ENCODE measurements around the gene KLB. TPM values are rescaled to one million over a fixed set of nuclear protein-coding genes. Genes with fewer than 3 reads are reported as not detected.
"Not testable (repeated sequence)": the region's sequence is repeated elsewhere in the genome, so short reads cannot be mapped to it uniquely, and the experiment has no call there.

Gene KLB
- total RNA-seq, 4 donors from 2014 or later = 0.05 to 0.13 TPM; not detected in 2

- Histone ChIP-seq H3K9me3 (no peaks in the 10 kb centered on the region), H3K36me3 (no peaks in the 10 kb centered on the region), H3K27ac (no peak overlapping the region), H3K27me3 (no peaks in the 10 kb centered on the region), H3K4me1 (no peaks in the 10 kb centered on the region), H3K4me3 (no peak overlapping the region)
- no peak for ATAC-seq
- no peak for TF ChIP-seq EP300 (IDR thresholded peaks at IDR 0.05)
- WGBS, 2 donors (ENCODE audit: low coverage in 1 of 2) = 56 to 80% methylated on average over 1 of the region's 1 CpG
These were observed 805 bp downstream of the KLB start for GRCh38 chr4:39407584-39407885.

GRCh38 chr4:39410415-39410814 is 3.7 kb downstream of the KLB start:
- Histone ChIP-seq H3K4me3 (no peak overlapping the region), H3K27ac (no peak overlapping the region), H3K9me3 (no peaks in the 10 kb centered on the region), H3K27me3 (no peaks in the 10 kb centered on the region), H3K4me1 (no peaks in the 10 kb centered on the region), H3K36me3 (no peaks in the 10 kb centered on the region)
- TF ChIP-seq POLR2AphosphoS5 (IDR thresholded peaks at IDR 0.05) (no peak), POLR2A (IDR thresholded peaks at IDR 0.05) (no peak), CTCF (IDR thresholded peaks at IDR 0.05) (peak in 1 of 4 experiments; percentile 13), EP300 (IDR thresholded peaks at IDR 0.05) (no peak)
- ATAC-seq = no peak
- 29 to 34% methylated on average over 4 to 5 of the region's 5 CpGs for WGBS, 2 donors (ENCODE audit: low coverage in 1 of 2)

- 75 to 100% methylated on average over 5 to 8 of the region's 8 CpGs for WGBS, 2 donors (ENCODE audit: low coverage in 1 of 2)
These were observed 4.8 kb downstream of the KLB start for GRCh38 chr4:39411561-39411960.

GRCh38 chr4:39415678-39416283 is 9.1 kb downstream of the KLB start:
- Histone ChIP-seq H3K27ac (no peak overlapping the region), H3K4me1 (no peaks in the 10 kb centered on the region), H3K27me3 (no peaks in the 10 kb centered on the region), H3K36me3 (no peaks in the 10 kb centered on the region), H3K9me3 (no peaks in the 10 kb centered on the region), H3K4me3 (no peak overlapping the region)
- 50 to 57% methylated on average over 2 of the region's 2 CpGs for WGBS, 2 donors (ENCODE audit: low coverage in 1 of 2)
- TF ChIP-seq CTCF (IDR thresholded peaks at IDR 0.05) (no peak), POLR2AphosphoS5 (IDR thresholded peaks at IDR 0.05) (no peak), EP300 (IDR thresholded peaks at IDR 0.05) (no peak), POLR2A (IDR thresholded peaks at IDR 0.05) (no peak)
- no peak for ATAC-seq

More at GRCh38 chr4:39411561-39411960, 4.8 kb downstream of the KLB start:
- H3K27ac ChIP-seq, H3K36me3 ChIP-seq, ATAC-seq, H3K9me3 ChIP-seq, H3K27me3 ChIP-seq, H3K4me1 ChIP-seq, H3K4me3 ChIP-seq: not testable (repeated sequence)

GRCh38 chr4:39422247-39422646 is 15.5 kb downstream of the KLB start:
- no peaks in the 10 kb centered on the region for H3K4me1 ChIP-seq
- 73 to 100% methylated on average over 1 to 3 of the region's 3 CpGs for WGBS, 2 donors (ENCODE audit: low coverage in 1 of 2)

GRCh38 chr4:39425297-39425696 is 18.6 kb downstream of the KLB start:
- not testable (repeated sequence) for H3K9me3 ChIP-seq, H3K4me3 ChIP-seq, H3K36me3 ChIP-seq, H3K4me1 ChIP-seq, H3K27ac ChIP-seq, ATAC-seq, H3K27me3 ChIP-seq
- 100% methylated on average over 1 of the region's 1 CpG for WGBS, 2 donors (ENCODE audit: low coverage in 1 of 2)

More at GRCh38 chr4:39422247-39422646, 15.5 kb downstream of the KLB start:
- no peak for TF ChIP-seq POLR2A (IDR thresholded peaks at IDR 0.05)
- no peak for TF ChIP-seq POLR2AphosphoS5 (IDR thresholded peaks at IDR 0.05)
- TF ChIP-seq CTCF (IDR thresholded peaks at IDR 0.05) = no peak
- no peak for TF ChIP-seq EP300 (IDR thresholded peaks at IDR 0.05)
- ATAC-seq = no peak
- H3K4me3 ChIP-seq = no peak overlapping the region
- H3K27me3 ChIP-seq = no peaks in the 10 kb centered on the region
- H3K9me3 ChIP-seq = no peaks in the 10 kb centered on the region
- H3K36me3 ChIP-seq = no peaks in the 10 kb centered on the region
- no peak overlapping the region for H3K27ac ChIP-seq
